ENCODE measurements around the gene AFTPH. TPM values are rescaled to one million over a fixed set of nuclear protein-coding genes. Genes with fewer than 3 reads are reported as not detected.

AFTPH gene
- total RNA-seq, 1 donor from 2014 or later: 13.3 TPM

GRCh38 chr2:64554117-64554516 lies 30.0 kb downstream of the AFTPH start:
- Mint-ChIP-seq H3K4me1 (ENCODE audit: low read depth, unreplicated experiment) (no peaks in the 10 kb centered on the region), H3K27ac (ENCODE audit: unreplicated experiment) (no peak overlapping the region), H3K27me3 (ENCODE audit: unreplicated experiment) (no peaks in the 10 kb centered on the region), H3K4me3 (ENCODE audit: unreplicated experiment) (no peak overlapping the region), H3K9me3 (ENCODE audit: unreplicated experiment) (no peaks in the 10 kb centered on the region), H3K36me3 (ENCODE audit: unreplicated experiment) (no peaks in the 10 kb centered on the region)
- TF ChIP-seq CTCF (IDR thresholded peaks at IDR 0.05; ENCODE audit: partially characterized antibody, unreplicated experiment): no peak
- no peak for DNase-seq

GRCh38 chr2:64558445-64559081 lies 34.4 kb downstream of the AFTPH start:
- Mint-ChIP-seq H3K9me3 (ENCODE audit: unreplicated experiment) (no peaks in the 10 kb centered on the region), H3K4me1 (ENCODE audit: low read depth, unreplicated experiment) (no peaks in the 10 kb centered on the region)

GRCh38 chr2:64562148-64562784 lies 38.1 kb downstream of the AFTPH start:
- no peaks in the 10 kb centered on the region for H3K27me3 Mint-ChIP-seq (ENCODE audit: unreplicated experiment)
- H3K27ac Mint-ChIP-seq (ENCODE audit: unreplicated experiment): no peak overlapping the region
- H3K4me1 Mint-ChIP-seq (ENCODE audit: low read depth, unreplicated experiment): no peaks in the 10 kb centered on the region
- no peak for DNase-seq
- no peak overlapping the region for H3K4me3 Mint-ChIP-seq (ENCODE audit: unreplicated experiment)
- H3K36me3 Mint-ChIP-seq (ENCODE audit: unreplicated experiment): no peaks in the 10 kb centered on the region
- no peak for TF ChIP-seq CTCF (IDR thresholded peaks at IDR 0.05; ENCODE audit: partially characterized antibody, unreplicated experiment)
- H3K9me3 Mint-ChIP-seq (ENCODE audit: unreplicated experiment): no peaks in the 10 kb centered on the region

More at GRCh38 chr2:64558445-64559081, 34.4 kb downstream of the AFTPH start:
- Mint-ChIP-seq H3K36me3 (ENCODE audit: unreplicated experiment) (no peaks in the 10 kb centered on the region), H3K27ac (ENCODE audit: unreplicated experiment) (no peak overlapping the region), H3K27me3 (ENCODE audit: unreplicated experiment) (no peaks in the 10 kb centered on the region), H3K4me3 (ENCODE audit: unreplicated experiment) (no peak overlapping the region)
- no peak for DNase-seq
- TF ChIP-seq CTCF (IDR thresholded peaks at IDR 0.05; ENCODE audit: partially characterized antibody, unreplicated experiment): no peak

GRCh38 chr2:64563436-64563938 lies 39.4 kb downstream of the AFTPH start:
- Mint-ChIP-seq H3K27me3 (ENCODE audit: unreplicated experiment) (no peaks in the 10 kb centered on the region), H3K9me3 (ENCODE audit: unreplicated experiment) (no peaks in the 10 kb centered on the region), H3K4me1 (ENCODE audit: low read depth, unreplicated experiment) (no peaks in the 10 kb centered on the region), H3K27ac (ENCODE audit: unreplicated experiment) (no peak overlapping the region), H3K36me3 (ENCODE audit: unreplicated experiment) (no peaks in the 10 kb centered on the region), H3K4me3 (ENCODE audit: unreplicated experiment) (no peak overlapping the region)
- no peak for DNase-seq
- TF ChIP-seq CTCF (IDR thresholded peaks at IDR 0.05; ENCODE audit: partially characterized antibody, unreplicated experiment): no peak

Data from glutamatergic neuron (in vitro differentiated cells).